ENCODE measurements around the gene TCL1A. TPM values are rescaled to one million over a fixed set of nuclear protein-coding genes. Genes with fewer than 3 reads are reported as not detected.

Gene TCL1A
- total RNA-seq, 1 experiment from 2014 or later = not detected

DNA sequence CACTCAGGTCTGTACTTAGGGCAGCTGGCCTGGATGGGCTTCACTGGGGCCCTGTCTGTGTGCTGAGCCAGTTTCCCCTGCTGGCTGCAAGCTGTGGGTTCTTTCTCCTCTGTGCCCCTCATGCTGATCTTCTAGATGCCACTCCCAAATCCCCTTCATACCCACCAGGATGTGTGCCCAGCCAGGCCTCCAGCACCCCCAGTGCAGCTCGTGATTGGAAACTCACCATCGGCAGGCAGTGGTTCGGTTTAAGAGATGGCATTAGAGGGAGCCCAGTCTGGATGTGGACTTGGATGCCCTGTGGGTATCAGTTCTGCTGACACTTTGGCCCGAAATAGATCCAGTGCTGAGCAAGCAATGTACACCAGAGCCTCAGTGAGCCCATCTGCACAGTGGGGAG is 21.8 kb downstream of the TCL1A start:
- no peak for DNase-seq
- peaks cover 3% of the 10 kb centered on the region; the same call in 1 of the 2 replicates for H3K27me3 ChIP-seq (ENCODE audit: insufficient read depth, low read length)

More for the DNA sequence above, 21.8 kb downstream of the TCL1A start:
- Histone ChIP-seq H3K4me1 (ENCODE audit: insufficient read depth, low read length) (no peaks in the 10 kb centered on the region), H4K91ac (ENCODE audit: insufficient read length, low read depth, low read length) (no peak overlapping the region), H3K56ac (ENCODE audit: insufficient read length, low read depth, low read length) (no peak overlapping the region), H4K8ac (replicated peaks; ENCODE audit: insufficient read length, low read depth, low read length) (no peak overlapping the region), H3K9me3 (ENCODE audit: control insufficient read depth, low read depth, low read length) (no peaks in the 10 kb centered on the region), H4K20me1 (ENCODE audit: control insufficient read depth, insufficient read depth, insufficient read length) (peaks cover 2% of the 10 kb centered on the region), H3K79me1 (ENCODE audit: insufficient read depth, low read depth, low read length, poor library complexity, severe bottlenecking) (no peaks in the 10 kb centered on the region), H2BK120ac (ENCODE audit: low read depth, low read length, poor library complexity, severe bottlenecking) (no peak overlapping the region), H2AK5ac (ENCODE audit: insufficient read length, low read length) (no peak overlapping the region), H3K18ac (ENCODE audit: insufficient read length, low read depth, low read length) (no peak overlapping the region), H3K9ac (ENCODE audit: extremely low read depth, insufficient read length, low read length) (no peak overlapping the region), H3K4ac (ENCODE audit: low read depth, low read length) (no peak overlapping the region), H3K23me2 (ENCODE audit: insufficient read length, low read depth, low read length, poor library complexity, severe bottlenecking) (no peaks in the 10 kb centered on the region), H2BK20ac (ENCODE audit: low read depth, low read length, poor library complexity, severe bottlenecking) (no peak overlapping the region), H2BK15ac (ENCODE audit: low read depth, low read length) (no peak overlapping the region), H3K79me2 (ENCODE audit: insufficient read depth, low read length) (no peaks in the 10 kb centered on the region), H2AFZ (ENCODE audit: low read length) (no peak overlapping the region), H3K14ac (ENCODE audit: insufficient read depth, low read length) (no peak overlapping the region), H3K23ac (ENCODE audit: insufficient read length, low read depth, low read length) (no peak overlapping the region), H3K27ac (ENCODE audit: insufficient read length, low read depth, low read length) (no peak overlapping the region), H4K5ac (ENCODE audit: insufficient read length, low read depth, low read length) (no peak overlapping the region), H3K4me2 (ENCODE audit: insufficient read depth, insufficient read length, low read length) (no peak overlapping the region), H2BK5ac (ENCODE audit: insufficient read length, low read length) (no peak overlapping the region), H2BK12ac (ENCODE audit: insufficient read length, low read depth, low read length) (no peak overlapping the region), H3T11ph (ENCODE audit: low read length) (no peak overlapping the region)
- Mint-ChIP-seq H3K4me3 (no peak overlapping the region), H3K4me1 (peaks cover 20 to 22% of the 10 kb centered on the region in 2 experiments), H3K9me3 (no peaks in the 10 kb centered on the region), H3K27me3 (ENCODE audit: low read depth) (peaks cover 83% of the 10 kb centered on the region), H3K36me3 (ENCODE audit: insufficient read depth in 1 of 3, low read depth in 3 of 3) (no peaks in the 10 kb centered on the region), H3K27ac (no peak overlapping the region)
- TF ChIP-seq, protein P1, sequence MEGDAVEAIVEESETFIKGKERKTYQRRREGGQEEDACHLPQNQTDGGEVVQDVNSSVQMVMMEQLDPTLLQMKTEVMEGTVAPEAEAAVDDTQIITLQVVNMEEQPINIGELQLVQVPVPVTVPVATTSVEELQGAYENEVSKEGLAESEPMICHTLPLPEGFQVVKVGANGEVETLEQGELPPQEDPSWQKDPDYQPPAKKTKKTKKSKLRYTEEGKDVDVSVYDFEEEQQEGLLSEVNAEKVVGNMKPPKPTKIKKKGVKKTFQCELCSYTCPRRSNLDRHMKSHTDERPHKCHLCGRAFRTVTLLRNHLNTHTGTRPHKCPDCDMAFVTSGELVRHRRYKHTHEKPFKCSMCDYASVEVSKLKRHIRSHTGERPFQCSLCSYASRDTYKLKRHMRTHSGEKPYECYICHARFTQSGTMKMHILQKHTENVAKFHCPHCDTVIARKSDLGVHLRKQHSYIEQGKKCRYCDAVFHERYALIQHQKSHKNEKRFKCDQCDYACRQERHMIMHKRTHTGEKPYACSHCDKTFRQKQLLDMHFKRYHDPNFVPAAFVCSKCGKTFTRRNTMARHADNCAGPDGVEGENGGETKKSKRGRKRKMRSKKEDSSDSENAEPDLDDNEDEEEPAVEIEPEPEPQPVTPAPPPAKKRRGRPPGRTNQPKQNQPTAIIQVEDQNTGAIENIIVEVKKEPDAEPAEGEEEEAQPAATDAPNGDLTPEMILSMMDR (conservative IDR thresholded peaks at IDR 0.05) = no peak
- no CpG with 5 or more reads among the region's 4 CpGs for WGBS (ENCODE audit: extremely low coverage, insufficient read length, low lambda C conversion rate)

Data from H9 (cell line).